HL-60/S4 (cell line): Measurements from ENCODE around the gene MYO1B.

Source experiments
- in situ Hi-C: fragments of 300-500 bp; cut with MboI; formaldehyde crosslinking; loops from 2 replicates; pipeline ENCODE4 v1.14.3; 2022; ENCODE audit warnings: low sequenced_read_pairs

The MYO1B gene

DNA sequence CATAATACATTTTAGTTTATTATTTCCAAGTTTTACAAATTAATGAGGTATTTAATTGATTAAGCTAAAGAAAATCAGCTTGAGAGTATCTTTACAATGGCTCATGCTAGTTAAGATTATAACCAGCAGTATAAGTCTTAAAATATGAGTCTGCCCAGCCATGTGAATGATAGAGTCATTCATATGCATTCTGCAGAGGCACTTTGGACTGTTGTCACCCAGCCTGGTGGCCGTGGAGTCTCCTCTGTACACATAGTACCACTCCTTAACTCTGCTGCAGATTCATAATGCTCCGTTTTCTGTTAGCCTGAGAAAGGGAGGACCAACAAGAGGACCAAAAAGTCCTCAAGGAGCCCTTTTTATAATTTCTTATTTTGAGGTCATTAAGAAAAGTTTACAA lies 148.8 kb downstream of the MYO1B start:
- in situ Hi-C loops, result no loop called here

- in situ Hi-C loops, result no loop called here
Observed at GRCh38 chr2:191396794-191397193, 151.6 kb downstream of the MYO1B start.

DNA sequence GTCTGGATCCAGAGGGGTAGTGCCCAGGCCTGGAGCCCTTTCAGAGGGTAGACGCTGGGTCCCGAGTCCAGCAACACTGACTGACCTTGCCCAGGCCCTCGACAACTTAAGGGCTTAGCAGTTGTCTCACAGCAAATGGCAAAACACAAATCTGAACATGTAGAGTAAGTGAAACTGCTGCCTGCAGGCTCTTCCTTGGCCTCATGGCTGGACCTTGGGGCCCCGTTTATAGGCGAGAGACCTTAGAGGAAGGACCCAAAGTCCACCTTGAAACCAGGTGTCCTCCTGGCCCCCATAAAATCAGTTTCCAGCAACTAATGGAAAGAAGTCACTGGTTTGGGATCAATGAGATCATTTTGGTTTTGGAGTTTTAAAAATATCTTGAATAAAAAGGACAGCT lies 154.4 kb downstream of the MYO1B start:
- in situ Hi-C loops, result no loop called here

DNA sequence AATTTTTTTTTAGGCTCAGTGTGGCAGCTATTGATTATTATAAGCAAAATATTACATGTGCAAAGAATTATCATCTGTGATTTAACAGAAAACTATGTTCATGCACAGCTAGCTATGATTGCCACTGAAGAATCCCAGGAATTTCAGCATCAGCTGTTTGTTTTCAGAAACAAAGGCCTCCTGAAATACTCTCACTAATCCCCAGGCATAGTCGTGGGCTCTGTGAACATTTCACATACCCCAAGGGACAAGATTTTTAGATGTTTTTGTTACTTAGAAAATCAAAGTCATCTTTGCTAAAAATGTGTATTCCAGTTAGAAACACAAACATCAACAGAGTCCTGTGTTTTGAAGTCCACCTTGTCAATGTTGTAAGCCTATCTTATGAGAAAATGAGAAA lies 156.1 kb downstream of the MYO1B start:
- in situ Hi-C loops, result no loop called here

- in situ Hi-C loops, result no loop called here
Observed at GRCh38 chr2:191402966-191403565, 157.9 kb downstream of the MYO1B start.

GRCh38 chr2:191404568-191404991 lies 159.4 kb downstream of the MYO1B start:
- in situ Hi-C loops, result no loop called here

- in situ Hi-C loops, result no loop called here
Observed at GRCh38 chr2:191405546-191405945, 160.3 kb downstream of the MYO1B start.

DNA sequence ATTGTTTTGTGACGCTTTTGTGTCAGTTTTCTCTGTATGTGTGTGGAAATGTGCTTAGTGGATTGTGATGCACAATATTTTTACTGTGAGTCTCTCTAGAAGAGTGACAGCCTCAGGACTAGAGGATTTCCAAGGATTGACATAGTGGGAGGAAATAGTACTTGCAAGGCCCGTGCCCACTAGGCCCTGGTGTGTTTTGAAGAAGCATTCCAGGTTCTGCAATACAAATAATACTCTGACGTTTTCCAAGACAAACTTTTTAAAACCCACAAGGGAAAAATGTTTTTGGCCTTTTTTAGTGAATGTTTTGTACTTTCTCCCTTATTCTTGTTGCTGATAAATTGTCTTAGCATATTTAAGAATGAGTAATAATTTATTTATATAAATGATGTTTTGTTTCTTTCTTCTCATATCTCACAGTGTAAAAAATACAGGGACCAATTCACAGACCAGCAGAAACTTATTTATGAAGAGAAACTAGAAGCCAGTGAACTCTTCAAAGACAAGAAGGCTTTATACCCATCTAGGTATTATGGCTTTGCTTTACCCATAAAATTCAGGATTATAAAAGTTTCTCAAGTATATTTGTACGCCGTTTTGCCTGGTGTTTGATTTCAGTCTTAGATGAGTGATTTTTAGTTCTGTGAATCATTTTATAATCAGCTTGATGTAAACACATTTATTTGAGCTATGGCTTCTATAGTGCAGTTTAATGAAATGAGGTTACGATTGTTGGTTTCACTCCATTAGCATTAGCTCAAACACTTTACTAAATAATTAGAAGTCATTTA lies 165.6 kb downstream of the MYO1B start:
- in situ Hi-C loops, result no loop called here

DNA sequence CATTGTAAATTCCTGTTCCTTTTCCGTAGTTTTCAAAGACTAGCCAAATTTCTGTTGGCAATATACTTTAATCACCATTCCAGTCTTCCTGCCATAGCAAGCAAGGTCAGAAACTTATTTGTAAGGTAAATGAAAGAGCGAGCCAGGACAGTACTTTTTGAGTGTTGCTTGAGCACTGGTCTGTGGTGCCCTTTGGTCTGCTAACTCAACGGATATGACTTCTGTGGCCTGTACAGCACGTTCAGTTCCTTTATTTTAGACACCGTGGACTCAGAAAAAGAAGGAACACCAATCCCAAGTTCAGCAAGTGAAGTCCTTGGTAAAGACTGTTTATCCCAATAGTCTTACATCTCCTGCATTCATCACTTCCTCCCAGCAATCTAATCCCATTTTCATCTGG lies 166.3 kb downstream of the MYO1B start:
- in situ Hi-C loops, result no loop called here

DNA sequence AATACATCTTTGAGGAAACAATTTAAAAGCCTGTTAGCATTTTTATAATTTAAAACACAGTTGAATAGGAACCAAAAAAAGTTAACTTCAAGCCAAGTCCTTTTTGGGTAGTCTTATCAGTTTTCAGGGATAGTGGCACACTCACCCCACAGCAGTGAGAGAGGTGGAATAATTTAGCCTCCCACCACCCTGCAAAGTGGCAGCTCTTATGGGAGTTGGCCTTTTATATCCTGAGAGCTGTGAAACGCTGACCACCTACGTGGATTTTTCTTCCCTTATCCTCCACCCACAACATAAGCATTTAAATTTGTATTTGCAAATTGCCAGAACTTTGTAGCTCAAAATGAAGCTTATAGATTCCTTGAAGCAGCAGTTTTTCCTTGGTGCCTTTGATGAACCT lies 167.1 kb downstream of the MYO1B start:
- in situ Hi-C loops, result no loop called here

DNA sequence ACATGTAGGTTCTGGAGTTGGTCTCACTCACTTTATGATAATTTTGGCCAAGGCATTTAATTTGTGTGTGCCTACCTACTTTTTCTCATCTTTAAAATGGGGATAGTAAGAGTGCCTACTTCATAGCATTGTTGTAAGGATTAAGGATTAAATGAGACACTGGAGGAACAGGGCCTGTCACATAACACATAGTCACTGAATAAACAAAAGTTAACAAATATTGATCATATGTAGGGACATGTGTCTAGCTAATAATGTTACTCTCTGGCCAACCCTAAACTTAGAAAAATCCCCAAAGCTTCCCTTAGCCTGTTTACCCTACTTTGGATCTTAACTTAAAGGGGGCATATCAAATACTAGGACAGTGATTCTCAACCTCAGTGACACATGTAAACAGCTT lies 169.9 kb downstream of the MYO1B start:
- in situ Hi-C loops, result no loop called here

- in situ Hi-C loops, result no loop called here
Observed at GRCh38 chr2:191415858-191416257, 170.7 kb downstream of the MYO1B start.

DNA sequence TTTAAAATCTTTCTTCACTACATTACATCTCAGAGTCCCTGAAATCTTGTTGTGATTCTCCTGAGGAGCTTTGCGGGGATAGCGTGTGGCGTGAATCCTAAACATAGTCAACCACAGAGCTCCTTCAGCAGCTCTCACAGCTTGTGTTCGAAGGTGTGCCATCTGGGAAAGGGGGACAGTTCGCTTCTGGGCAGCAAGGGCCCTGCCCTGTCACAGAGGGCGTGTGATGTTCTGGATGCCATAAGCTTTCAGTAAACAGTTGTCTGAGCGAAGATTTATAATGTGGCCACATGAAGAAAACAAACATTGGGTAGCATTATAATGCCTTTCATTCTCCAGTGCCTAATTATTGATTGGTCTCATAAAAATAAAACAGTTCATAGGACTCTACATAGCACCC lies 172.5 kb downstream of the MYO1B start:
- in situ Hi-C loops, result no loop called here

GRCh38 chr2:191421950-191422349 lies 176.7 kb downstream of the MYO1B start:
- in situ Hi-C loops, result no loop called here

DNA sequence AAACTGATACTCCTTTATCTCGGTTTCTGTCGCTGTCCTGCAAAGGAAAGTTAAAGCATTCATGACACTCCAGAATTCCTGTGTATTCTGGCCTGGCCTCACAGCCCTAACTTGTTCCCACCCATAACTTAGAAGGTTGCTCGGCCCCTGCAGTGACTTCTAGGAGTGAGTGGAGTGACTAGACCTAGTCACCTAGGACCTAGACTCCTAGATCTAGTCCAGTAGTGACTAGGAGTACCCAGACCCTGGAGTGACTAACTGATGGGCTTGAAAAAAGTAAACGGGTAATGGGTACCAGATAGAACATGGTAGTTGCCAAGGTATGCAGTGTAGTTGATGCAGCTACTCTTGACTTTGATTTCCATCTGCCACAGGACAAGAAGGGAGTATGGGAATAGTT lies 181.8 kb downstream of the MYO1B start:
- in situ Hi-C loops, result no loop called here

DNA sequence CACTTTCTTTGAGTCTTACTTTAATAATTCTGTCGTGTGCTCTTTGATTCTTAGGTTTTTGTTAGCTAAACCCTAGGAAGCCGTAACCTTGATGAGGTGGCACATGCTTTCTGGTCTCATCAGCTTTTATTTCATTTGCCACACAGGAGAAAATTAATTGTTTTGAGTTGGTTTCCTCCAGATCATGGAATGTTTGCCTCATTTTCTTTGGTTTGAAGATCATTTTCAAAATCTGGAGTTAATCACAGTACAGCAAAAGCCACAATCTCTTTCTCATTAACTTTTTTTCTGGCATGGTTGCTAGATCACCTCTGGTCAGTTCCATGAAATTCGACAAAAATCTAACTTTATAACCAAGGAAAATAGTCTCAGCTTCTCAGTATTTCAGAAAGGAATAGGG lies 182.9 kb downstream of the MYO1B start:
- in situ Hi-C loops, result no loop called here

- in situ Hi-C loops, result no loop called here
Observed at GRCh38 chr2:191430476-191430875, 185.3 kb downstream of the MYO1B start.

- in situ Hi-C loops, result no loop called here
Observed at GRCh38 chr2:191432121-191432520, 186.9 kb downstream of the MYO1B start.

DNA sequence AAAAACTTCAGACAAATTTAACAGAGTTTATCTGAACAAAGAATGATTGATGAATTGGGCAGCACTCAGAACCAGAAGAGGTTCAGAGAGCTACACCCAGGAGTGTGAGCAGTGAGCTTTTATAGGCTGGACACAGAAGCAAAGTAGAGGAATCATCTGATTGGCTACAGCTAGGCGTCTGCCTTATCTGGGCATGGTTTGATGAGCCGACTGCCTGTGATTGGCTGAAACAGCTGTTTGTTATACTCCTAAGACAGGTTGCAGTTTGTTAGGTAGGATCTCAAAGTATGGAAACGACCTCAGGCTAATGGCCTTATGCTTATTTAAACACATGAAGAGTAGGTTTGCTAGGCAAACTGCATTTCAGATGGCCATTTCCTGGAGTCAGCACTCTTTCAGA lies 188.9 kb downstream of the MYO1B start:
- in situ Hi-C loops, result no loop called here

DNA sequence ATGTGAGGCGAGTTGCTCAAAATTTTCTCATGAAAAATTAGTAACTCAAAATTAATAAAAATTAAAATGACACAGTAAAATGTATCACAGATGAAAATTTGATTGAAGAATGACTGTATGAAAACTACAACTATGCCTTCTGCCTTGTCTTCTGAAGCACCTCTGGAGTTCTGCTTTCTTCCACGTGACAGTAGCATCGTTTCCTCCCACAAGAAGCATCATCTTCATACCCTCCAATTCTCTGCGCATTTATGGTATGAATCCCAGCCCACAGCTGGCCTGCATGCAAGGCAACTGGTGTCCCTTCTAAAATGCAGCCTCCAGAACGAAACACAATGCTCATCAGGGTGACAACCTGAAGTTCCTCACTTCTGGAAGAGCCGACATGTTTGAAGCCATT lies 189.9 kb downstream of the MYO1B start:
- in situ Hi-C loops, result no loop called here

DNA sequence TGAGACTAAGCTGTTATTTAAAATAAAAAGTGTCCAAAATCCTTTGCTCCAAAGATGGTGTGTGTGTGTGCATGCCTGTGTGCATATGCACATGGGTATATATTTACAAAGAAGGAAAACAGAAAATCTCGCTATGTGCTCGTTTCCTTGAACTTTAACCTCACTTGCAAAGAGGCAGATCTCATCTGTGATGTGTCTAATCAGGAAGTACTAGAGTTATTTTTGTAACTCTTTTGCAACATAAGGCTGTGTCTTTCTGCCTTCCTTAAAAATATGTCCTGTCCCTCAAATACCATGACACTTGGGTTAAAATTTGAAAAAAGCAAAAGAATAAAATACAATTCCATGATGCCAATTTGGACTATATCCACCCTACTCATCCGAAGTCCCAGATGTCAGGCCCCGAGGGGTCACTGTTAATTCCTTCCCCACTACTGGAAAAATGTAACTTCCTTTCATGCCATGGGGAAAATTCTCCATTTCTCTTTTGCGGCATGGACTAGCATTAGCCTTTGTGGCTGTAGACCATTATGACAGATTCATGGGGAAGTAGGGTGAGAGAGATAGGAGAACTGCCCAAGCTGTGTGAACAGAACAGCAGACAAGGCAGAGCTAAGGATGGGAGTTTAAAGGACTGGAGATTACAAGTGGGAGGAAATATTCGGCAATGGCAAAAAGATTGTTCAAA lies 191.3 kb downstream of the MYO1B start:
- in situ Hi-C loops, result no loop called here

GRCh38 chr2:191439481-191439880 lies 194.3 kb downstream of the MYO1B start:
- in situ Hi-C loops, result no loop called here
